LHCN-M2 (cell line): ENCODE data around the gene KCTD11. TPM values are rescaled to one million over a fixed set of nuclear protein-coding genes. Genes with fewer than 3 reads are reported as not detected.

ENCODE experiments used
- DNase-seq: peaks from one replicate; pipeline ENCODE4 v3.0.0-alpha.2; 2012; ENCODE audit warnings: low read depth
- total RNA-seq: library from RNA; depleted of rRNA; stranded (reverse); fragments of >200 nt; gene quantifications from 2 replicates; pipeline ENCODE4 v1.2.3, GENCODE V29; 2014

Gene KCTD11
- total RNA-seq, 1 experiment from 2014 or later, result 9.0 TPM

DNA sequence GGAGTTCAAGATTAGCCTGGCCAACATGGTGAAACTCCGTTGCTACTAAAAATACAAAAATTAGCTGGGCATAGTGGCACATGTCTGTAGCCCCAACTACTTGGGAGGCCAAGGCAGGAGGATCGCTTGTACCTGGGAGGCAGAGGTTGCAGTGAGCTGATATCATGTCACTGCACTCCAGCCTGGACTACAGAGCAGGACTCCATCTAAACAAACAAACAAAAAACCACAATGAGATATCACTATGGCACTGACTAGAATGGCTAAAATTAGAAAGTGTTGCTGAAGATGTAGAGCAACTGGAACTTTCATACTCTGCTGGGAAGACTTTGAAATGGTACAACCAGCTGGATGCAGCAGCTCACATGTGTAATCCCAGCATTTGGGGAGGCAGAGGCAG is 22.4 kb downstream of the KCTD11 start:
- DNase-seq, result peak; percentile 39

DNA sequence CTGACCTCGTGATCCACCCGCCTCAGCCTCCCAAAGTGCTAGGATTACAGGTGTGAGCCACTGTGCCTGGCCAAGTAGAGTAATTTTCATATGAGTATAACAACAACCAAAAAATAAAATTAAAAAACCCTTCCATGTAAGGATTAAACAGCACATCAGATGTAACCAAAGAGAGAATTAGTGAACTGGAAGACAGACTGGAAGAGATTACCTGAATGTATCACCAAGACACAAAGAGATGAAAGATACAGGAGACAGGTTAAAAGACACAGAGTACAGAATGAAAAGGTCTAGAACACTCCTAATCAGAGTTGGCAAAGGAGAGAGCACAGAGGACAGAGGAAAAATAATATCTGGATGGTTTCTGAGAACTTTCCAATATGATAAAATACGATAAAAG is 27.2 kb downstream of the KCTD11 start:
- no peak for DNase-seq

DNA sequence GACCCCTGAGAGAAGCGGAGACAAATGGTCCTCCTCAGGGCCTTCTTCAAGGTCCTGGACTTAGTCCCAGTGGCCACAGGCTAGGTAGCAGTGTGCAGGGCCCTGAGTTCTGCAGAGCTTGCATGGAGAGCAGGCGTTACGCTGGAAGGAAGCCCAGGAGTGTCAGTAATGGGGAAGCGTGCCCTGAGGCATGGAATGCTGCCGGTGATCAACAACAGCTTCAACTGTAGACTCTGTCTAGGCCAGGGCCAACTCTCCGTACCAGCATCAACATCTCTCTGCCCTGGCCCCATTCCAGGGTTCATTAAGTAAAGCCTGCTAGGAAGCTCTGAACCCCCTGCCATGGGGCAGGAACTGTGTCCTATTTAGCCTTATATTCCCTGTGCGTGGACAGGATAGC is 28.4 kb downstream of the KCTD11 start:
- DNase-seq, result no peak

DNA sequence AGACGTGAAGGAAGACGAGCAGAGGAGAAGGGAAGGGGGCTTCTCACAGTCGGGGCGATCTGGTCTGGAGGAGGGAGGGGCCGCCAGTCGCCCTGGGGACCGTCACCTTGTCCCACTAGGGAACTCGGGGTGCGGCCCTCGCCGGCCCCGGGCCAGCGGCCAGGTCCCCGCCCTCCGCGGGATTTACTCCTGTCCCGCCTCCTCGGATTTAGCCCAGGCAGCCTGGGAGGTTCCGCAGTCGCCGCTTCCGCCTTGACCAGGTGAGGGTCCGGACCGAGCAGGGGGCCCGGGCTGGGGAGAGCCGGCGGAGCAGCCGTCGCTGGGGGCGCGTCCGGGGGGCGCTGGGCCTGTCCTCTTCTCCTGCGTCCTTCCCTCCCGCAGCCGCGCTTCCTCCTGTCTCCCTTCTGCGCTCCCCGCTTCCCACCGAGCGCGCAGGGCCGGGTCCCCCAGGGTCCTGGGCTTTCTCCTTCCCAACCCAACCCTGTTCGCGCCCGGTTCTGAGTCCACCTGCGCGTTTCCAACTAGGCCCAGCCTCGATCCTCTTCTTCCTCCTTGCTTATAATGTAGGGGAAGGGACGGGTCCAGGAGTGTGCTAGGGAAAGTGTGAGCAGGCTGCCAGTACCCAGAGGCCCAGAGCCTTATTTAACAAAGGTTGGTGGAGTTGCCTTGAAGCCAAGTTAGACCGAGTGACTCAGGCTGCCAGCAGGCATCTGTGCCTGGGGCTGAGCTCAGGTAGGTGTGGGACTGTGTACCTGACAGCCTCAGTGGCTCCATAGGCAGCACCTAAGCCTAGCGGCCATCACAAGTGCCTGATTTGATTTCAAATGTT is 29.1 kb downstream of the KCTD11 start, which contains the start of gene TNK1:
TSS of gene TNK1 (plus strand) at position 235 of the 829 bp plus-strand sequence. CDS start 1,838 bp downstream, outside the sequence.
- no peak for DNase-seq

DNA sequence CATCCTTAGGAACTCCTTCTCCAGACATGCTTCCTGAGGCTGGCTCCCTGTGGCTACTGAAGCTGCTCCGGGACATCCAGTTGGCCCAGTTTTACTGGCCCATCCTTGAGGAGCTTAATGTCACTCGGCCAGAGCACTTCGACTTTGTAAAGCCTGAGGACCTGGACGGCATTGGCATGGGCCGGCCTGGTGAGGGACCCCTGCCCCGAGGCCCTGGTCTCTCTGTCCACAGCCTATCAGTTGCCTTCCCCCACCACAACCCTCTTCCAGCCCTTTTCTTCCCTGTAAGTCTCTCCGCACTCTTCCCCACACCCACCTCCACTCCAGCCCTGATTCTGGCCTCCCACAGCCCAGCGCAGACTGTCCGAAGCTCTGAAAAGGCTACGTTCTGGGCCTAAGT is 30.9 kb downstream of the KCTD11 start:
- DNase-seq, result no peak

DNA sequence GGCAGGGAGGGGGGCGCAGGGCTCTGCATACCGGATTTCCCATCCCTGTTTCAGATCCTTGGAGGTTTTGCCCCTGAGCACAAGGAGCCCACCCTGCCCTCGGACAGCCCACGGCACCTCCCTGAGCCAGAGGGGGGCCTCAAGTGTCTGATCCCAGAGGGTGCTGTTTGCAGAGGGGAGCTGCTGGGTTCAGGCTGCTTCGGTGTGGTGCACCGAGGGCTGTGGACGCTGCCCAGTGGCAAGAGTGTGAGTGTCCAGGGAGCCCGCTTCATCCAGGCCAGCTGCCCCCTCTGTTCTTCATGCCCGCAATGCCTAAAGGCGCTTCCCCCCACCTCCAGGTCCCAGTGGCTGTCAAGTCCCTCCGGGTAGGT is 31.4 kb downstream of the KCTD11 start:
- DNase-seq, result no peak

DNA sequence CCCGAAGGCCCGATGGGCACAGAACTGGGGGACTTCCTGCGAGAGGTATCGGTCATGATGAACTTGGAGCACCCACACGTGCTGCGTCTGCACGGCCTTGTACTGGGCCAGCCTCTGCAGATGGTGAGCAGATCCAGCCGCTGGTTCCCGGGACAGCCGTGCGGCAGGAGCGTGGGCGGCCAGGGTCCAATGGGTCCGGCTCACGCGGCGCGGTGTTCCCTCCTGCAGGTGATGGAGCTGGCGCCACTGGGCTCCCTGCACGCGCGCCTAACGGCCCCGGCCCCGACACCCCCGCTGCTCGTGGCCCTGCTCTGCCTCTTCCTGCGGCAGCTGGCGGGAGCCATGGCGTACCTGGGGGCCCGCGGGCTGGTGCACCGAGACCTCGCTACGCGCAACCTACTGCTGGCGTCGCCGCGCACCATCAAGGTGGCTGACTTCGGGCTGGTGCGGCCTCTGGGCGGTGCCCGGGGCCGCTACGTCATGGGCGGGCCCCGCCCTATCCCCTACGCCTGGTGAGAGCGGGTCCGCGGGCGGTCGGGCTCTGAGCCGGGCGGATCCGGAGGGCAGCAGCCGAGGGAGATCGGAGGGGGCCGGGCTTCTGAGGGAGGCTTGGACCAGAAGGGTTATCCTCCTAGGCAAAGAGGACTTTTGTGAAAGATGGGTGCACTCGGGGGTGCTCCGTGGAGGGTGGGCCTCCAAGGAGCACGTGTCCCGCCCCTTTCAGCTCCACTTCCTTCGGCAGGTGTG is 32.0 kb downstream of the KCTD11 start:
- DNase-seq, result no peak

DNA sequence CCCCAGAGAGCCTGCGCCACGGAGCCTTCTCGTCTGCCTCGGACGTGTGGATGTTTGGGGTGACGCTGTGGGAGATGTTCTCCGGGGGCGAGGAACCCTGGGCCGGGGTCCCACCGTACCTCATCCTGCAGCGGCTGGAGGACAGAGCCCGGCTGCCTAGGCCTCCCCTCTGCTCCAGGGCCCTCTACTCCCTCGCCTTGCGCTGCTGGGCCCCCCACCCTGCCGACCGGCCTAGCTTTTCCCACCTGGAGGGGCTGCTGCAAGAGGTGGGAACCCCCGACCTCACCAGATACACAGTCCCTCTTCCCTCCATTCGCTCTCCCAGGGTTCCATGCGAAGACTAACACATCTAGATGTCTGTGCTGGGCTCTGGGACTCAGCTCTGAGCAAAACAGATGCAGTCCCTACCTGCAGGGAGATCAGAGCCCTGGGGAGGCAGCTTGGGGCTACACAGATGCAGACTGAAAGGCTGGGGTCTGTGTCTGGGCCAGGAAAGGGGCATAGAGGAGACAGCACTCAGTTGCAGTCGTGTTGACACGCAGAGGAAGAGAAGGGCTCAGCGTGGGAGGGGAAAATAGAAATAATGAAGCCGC is 32.6 kb downstream of the KCTD11 start:
- no peak for DNase-seq

DNA sequence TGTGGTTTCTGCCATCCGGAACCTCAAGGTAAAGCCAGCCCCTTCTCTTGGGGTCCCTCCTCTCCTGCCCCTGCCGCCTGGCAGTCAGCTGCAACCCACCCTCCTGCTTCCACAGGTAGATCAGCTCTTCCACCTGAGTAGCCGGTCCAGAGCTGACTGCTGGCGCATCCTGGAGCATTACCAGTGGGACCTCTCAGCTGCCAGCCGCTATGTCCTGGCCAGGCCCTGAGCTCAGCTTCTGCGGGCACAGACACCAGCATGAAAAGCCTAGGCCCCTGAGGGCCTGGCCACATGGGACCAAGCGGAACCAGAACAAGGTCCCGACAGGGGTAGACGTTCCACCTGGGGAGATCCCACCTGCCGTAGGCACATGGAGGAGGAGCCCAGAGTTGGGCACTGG is 36.9 kb downstream of the KCTD11 start:
- DNase-seq, result no peak

DNA sequence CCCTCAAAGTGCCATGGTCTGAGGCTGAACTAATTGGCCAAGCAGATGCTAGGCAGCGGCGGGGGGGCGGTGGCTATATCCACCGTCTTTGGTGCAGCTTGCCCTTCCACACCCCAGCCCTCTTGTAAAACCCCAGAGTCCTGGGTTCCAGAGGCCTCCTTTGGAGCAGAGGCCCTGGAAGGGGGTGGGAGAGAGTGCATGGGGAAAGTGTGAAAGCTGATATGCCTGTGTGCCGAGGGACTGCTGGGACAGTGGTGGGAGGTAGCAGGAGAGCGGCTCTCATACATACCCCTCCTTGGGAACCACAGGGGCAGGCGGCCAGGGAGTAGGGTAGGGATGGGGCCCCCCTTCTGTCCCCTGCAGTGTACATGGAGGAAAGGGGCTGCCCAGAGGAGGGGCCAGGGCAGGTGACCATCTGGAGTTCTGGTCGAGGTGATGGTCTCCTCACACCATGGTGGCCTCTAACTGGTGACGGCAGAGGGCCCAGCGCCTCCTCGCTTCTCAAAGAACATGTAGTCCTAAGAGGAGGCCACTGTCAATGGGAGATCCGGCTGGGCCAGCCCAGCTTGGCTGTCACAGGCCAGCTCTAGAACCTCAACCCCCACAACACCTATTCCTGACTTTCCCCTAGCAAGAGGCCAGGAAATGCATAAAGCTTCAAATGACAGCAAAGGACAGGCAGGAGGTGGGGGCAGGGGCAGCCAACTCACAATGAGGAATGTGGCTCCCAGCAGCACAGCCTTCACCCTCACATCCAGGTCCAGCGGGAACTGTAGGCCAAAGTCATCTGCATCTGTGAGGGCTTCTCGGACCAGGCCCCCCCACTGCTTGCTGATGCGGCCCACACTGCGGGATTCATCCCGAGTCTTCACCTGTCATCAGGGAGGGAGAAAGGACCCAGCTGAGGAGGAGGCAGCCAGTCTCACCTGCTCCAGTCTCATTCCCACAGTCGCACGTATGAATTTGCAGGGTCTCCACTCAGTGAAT is 38.3 kb downstream of the KCTD11 start:
- DNase-seq, result no peak

DNA sequence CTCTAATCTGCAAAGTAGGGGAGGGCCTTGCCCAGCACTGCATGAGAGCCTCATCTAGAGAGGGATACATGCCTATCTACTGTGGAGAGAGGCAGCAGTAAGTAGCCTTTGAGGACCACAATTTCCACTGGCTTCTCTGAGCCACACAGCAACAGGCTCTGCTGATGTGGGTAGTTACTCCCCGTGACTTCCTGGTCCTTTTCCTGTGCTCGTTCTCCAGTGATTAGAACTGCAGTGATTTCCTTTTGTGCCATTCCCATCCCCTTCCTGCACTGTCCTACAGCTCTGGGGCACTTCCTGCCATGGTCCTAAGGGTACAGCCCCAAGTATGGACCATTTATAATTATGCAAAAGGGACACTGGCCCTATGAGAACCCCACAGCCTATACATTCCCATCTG is 39.3 kb downstream of the KCTD11 start:
- DNase-seq, result no peak

DNA sequence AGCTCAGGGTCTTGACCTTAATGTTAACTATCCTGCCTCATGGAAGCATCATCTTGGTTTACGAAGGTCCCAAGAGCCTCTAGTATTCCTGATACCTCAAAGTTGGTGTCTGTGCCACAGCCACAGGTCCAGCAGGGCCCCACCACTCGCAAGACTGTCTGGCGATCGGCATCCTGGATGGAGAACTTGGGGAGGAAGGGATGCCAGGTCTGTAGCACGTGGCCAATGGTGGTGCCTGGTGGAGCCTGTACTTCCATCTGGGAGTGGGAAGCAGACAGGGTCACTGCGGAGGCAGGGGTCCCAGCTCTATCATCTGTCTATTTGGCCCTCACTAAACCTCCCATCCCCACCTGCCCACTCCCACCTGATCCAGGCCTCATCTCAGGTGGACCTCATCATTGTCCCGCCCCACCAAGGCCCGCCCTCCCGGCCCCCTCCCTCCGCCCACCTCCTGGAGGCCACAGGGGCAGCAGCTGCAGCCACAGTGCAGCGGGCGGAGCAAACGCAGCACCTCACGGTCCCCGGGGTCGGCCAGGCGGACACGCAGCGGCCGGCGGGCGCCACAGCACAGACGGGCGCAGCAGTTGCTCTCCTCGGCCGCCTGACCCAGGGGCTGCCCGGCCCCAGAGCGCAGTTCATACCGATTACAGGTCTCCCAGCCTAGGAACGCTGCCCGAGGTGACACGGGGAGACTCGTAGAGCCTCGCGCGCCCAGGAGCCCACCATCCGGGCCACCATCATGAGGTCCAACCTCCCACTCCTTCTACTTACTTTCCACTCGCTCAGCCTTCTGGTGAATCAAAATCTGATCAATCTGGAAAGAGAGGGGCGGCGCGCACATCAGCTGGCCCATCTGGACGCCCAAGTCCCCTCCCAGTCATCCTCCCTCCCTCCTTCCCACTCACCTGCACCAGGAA is 41.0 kb downstream of the KCTD11 start:
- no peak for DNase-seq

DNA sequence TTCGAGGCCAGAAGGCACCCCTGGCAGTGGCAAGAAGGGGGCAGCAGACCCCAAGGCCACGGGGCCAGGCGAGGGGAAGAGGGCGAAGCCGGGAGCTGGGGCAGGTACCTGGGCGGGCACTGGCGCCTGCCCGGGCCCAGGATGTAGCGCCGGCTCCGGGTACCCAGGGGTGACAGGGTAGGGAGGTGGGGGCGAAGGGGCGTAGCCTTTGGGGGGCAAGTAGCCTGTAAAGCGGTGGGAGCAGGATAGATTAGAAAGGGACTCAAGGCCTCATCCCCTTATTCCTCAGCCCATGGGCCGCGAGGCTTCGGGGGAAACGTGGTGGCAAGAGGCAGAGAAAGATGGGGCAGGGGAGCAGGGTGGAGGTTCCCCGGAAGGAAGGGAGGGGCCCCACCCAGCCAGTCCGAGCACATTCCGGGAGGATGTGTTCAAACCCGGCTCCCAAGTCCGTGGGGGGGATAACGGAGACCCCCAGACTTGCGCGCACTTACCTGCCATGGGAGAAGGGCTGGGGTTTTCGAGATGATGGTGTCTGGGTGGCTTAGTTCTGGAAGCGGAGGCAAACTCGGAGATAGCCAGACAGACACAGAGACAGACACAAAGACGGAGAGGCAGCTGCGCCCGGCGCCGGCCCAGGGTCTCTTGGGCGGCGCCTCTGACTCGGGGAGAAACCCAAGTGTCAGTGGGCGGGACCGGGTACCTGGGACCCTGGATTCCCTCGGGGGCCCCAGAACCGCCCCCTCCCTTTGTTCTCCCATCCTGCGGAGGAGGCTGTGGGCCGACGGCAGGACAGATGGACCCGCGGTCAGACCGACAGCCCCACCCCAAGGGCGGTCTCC is 41.9 kb downstream of the KCTD11 start:
- DNase-seq, result peak; percentile 25

DNA sequence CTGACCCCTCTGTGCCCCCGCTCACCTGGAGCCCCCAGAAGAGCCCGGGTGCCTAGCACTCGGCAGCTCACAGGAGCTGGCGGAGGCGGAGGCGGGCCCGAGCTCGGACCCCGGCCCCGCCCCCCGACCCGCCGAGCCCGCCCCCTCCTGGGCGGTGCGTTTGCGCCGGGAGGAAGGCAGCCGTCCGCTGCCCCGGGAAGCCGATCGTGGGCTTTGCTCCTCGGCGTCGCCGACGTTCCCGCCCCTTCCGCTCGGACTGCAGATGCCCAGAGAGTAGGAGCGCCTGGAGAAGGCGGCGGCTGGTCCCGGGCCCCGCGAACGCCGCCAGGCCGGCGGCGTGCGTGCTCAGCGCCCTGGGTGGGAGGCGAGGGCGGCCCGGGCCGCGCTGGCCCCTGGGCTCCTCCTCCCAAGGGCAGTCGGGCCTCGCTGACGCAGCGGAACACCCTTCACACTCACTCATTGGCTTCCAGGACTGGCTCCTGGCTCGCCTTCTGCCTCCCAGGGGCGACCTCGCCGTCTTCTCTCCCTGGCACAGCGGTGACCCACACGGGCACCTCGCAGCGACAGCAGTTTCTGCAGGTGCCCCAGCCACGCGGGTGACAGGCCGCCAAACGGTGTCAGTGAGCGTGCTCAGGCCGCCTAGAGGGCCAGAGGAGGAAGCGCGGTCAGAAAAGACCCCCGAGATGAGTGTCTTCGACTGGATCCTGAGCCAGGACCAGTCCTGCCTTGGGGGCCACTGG is 42.7 kb downstream of the KCTD11 start, which contains the start of gene PLSCR3:
TSS of gene PLSCR3 (minus strand) at position 74 of the 740 bp plus-strand sequence. CDS start 415 bp downstream, outside the sequence.
- DNase-seq, result peak; percentile 82

DNA sequence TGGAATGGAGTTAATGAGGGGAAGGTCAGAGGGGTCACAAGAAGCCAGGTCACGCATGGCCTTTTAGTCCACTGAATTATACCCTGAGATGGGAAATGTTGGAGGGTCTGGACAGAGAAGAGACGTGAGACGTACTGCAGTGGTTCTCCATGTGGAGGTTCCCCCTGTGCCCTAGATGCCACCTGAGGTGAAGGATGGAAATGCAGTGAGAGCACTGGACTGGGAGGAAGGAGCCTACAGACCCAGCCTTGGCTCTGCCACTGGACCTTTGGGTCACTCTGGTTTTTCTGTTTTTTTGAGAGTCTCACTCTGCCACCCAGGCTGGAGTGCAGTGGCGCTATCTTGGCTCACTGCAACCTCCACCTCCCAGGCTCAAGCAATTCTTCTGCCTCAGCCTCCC is 44.2 kb downstream of the KCTD11 start:
- no peak for DNase-seq

DNA sequence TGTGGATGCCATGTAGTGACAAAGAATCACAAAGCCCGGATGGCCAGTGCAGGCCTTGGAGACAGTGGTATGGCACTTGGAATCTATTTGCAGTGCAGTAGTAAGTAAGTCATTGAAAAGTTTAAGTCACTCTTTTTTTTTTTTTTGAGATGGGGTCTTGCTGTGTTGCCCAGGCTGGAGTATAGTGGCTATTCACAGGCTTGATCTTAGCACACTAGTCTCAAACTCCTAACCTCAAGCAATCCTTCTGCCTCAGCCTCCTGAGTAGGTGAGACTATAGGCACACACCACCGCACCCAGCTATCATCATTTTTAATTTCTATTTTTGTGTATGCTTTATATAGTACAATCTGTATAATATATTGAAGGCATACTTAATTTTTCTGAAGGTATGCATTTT is 46.6 kb downstream of the KCTD11 start:
- DNase-seq, result no peak

DNA sequence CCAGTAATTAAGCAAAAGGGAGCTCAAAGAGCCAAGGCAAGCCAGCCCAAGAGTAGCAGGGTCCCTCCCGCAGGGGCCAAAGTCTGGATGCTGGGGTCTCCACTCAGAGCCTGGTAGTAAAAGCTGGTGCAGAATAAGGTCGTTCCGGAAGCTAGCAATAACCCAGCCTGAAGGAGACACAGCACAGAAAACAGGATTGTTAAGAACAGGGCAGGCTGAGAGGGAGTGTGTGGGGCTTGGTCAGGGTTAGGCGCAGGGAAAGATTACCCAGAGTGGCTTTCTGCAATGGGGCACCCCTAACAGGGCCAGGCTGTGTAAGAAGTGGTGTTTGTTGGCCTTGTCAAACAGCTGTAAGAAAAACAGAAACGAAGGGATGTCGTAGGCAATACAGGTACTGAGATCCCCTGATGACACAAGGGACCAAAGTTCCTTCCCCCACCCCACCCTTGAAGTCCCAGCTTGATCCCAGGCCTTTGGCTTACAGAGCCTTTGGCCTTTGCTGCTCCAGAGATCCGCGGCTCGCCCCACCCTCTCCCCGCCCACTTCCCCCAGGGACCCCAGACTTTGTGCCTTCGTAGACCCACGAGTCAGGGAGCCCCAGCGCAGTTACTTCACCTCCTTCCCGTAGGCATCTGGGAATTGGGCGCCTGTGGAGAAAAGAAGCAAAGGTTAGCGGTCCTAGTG is 51.2 kb downstream of the KCTD11 start:
- DNase-seq, result no peak

DNA sequence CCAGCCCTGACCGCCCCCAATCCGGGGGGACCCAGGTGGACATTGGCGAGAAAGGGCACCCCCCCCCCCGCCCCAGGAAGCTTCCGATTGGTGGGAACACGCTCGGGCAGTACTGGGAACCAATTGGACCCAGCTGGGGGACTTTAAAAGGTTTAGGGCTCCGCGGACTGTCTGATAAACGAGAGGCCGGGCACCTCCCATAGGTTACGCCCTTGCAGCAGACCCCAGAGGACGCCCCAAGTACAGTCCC is 51.7 kb downstream of the KCTD11 start:
- peak; percentile 75 for DNase-seq
